HCT116 (cell line): ENCODE results near the gene TUBB4B.

Source experiments
- CEBPB ChIP-seq: IDR thresholded peaks from 2 replicates; pipeline ENCODE4 v1.6.1; 2012; ENCODE audit warnings: low read depth
- CTCF ChIP-seq, 3 experiments: fragments of 200-600 bp in 1 of 3; sonication (generic) in 1 of 3; IDR thresholded peaks in 2 of 3; conservative IDR thresholded peaks in 1 of 3; 2 replicates each; pipeline ENCODE4 v1.5.1; 2012 to 2017; ENCODE audit warnings: low read depth in 2 of 3, low read length in 2 of 3, antibody characterized with exemption in 1 of 3, borderline replicate concordance in 1 of 3, control low read depth in 1 of 3, mild to moderate bottlenecking in 1 of 3, mixed read lengths in 1 of 3, mixed run types in 1 of 3, moderate library complexity in 1 of 3; ENCODE audit not compliant: insufficient read depth in 1 of 3
- ELF1 ChIP-seq: IDR thresholded peaks from 2 replicates; pipeline ENCODE4 v1.6.1; 2012; ENCODE audit warnings: low read depth, borderline replicate concordance
- EZH2 ChIP-seq: fragments of 200-600 bp; sonication (generic); IDR thresholded peaks from 2 replicates; pipeline ENCODE4 v1.6.1; 2017; ENCODE audit warnings: antibody characterized with exemption, mixed run types
- EZH2phosphoT487 ChIP-seq: fragments of 200-600 bp; IDR thresholded peaks from 2 replicates; pipeline ENCODE4 v1.6.1; 2018; ENCODE audit warnings: antibody characterized with exemption, borderline replicate concordance
- MAX ChIP-seq: IDR thresholded peaks from 2 replicates; pipeline ENCODE4 v1.6.1; 2012
- POLR2A ChIP-seq: IDR thresholded peaks from 2 replicates; pipeline ENCODE4 v1.7.0; 2011; ENCODE audit warnings: borderline replicate concordance; ENCODE audit not compliant: insufficient read depth, insufficient read length; ENCODE audit errors: extremely low read depth
- POLR2AphosphoS5 ChIP-seq: IDR thresholded peaks from 2 replicates; pipeline ENCODE4 v1.6.1; 2011; ENCODE audit warnings: mild to moderate bottlenecking, low read depth, low read length, moderate library complexity
- REST ChIP-seq: IDR thresholded peaks from 2 replicates; pipeline ENCODE4 v1.6.1; 2012; ENCODE audit warnings: low read depth
- YY1 ChIP-seq: IDR thresholded peaks from 2 replicates; pipeline ENCODE4 v1.6.1; 2011; ENCODE audit warnings: low read length, low read depth, moderate library complexity, mild to moderate bottlenecking; ENCODE audit not compliant: insufficient replicate concordance; ENCODE audit errors: extremely low read depth
- ZNF274 ChIP-seq: fragments of 200-500 bp; sonication (Bioruptor generic); IDR thresholded peaks from 2 replicates; pipeline ENCODE4 v1.6.1; 2014; ENCODE audit warnings: mild to moderate bottlenecking, low read depth, low read length, inconsistent platforms

GRCh38 chr9:137221095-137221505 is 20.0 kb upstream of the TUBB4B start:
- TF ChIP-seq POLR2AphosphoS5 (no peak), ELF1 (no peak), EZH2 (no peak), POLR2A (no peak), MAX (no peak), EZH2phosphoT487 (no peak), CTCF (IDR thresholded peaks at IDR 0.05 in 2 of 3, conservative IDR thresholded peaks at IDR 0.05 in 1 of 3; ENCODE audit: borderline replicate concordance in 1 of 3, insufficient read depth in 1 of 3, low read depth in 2 of 3, low read length in 2 of 3) (no peak), CEBPB (no peak), ZNF274 (no peak), YY1 (no peak), REST (no peak)
